ENCODE results near the gene SBK3.

DNA sequence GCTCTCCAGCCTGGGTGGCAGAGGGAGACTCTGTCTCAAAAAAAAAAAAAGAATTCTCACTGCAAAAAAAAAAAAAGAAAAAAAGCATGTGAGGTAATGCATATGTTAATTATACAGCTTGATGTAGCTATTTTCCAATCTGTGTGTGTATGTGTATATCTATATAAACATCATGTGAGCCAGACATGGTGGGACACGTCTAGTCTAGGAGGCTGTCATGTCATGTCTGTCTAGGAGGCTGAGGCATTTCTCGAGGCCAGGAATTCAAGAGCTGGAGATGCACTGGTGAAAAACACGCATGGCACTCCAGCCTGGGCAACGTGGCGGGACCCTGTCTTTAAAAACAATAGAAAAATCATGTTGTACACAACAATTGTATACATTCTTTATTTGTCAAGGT is 6.9 kb upstream of the SBK3 start:
- no peak for TF ChIP-seq POLR2A (IDR thresholded peaks at IDR 0.05)
- TF ChIP-seq, protein P1, sequence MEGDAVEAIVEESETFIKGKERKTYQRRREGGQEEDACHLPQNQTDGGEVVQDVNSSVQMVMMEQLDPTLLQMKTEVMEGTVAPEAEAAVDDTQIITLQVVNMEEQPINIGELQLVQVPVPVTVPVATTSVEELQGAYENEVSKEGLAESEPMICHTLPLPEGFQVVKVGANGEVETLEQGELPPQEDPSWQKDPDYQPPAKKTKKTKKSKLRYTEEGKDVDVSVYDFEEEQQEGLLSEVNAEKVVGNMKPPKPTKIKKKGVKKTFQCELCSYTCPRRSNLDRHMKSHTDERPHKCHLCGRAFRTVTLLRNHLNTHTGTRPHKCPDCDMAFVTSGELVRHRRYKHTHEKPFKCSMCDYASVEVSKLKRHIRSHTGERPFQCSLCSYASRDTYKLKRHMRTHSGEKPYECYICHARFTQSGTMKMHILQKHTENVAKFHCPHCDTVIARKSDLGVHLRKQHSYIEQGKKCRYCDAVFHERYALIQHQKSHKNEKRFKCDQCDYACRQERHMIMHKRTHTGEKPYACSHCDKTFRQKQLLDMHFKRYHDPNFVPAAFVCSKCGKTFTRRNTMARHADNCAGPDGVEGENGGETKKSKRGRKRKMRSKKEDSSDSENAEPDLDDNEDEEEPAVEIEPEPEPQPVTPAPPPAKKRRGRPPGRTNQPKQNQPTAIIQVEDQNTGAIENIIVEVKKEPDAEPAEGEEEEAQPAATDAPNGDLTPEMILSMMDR (IDR thresholded peaks at IDR 0.05) = no peak

All from testis (tissue), 2 donors.